ENCODE measurements around the gene JAKMIP1.

JAKMIP1 gene

DNA sequence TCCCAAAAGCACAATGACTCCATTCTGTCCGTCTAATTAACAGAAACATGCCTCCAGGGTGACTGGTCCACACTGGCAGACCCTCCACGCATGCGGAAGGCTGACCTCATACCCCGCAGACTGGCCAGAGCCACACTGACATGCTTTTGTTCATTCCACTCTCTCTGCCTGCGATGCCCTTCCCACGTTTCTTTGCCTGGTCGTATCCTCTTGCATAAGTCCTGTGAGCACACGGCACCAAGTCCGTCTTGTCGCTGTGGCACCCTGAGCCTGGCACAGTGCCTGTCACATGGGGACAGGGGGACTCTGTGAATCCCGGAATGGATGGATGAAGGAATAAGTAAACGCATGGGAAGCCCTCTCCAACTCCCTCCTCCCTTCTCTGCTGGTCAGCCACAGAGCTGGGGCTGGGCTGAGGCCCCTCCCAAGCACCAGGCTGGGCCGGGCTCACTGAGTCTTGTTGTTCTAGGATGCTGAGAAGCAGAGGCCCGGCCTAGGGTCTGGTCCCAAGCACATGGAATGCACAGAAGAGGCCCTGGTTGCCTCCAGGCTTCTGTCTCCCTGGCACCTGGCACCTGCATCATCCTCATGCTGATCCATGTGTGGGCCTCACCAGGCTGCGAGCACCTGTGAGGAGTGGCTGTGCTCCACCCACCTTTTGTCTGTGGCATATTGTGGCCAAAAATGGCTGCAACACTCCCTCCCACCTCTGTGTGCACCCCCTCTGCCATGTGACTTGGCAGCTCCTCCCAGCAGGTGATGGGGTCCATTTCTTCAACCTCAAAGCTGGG lies 143.2 kb downstream of the JAKMIP1 start:
- TF ChIP-seq RAD21 (IDR thresholded peaks at IDR 0.05; ENCODE audit: low read depth) (no peak), CREB1 (IDR thresholded peaks at IDR 0.05; ENCODE audit: low read depth) (no peak), TEAD4 (IDR thresholded peaks at IDR 0.05) (no peak), ZBTB7A (IDR thresholded peaks at IDR 0.05; ENCODE audit: low read depth) (no peak)
- TF ChIP-seq, protein P1, sequence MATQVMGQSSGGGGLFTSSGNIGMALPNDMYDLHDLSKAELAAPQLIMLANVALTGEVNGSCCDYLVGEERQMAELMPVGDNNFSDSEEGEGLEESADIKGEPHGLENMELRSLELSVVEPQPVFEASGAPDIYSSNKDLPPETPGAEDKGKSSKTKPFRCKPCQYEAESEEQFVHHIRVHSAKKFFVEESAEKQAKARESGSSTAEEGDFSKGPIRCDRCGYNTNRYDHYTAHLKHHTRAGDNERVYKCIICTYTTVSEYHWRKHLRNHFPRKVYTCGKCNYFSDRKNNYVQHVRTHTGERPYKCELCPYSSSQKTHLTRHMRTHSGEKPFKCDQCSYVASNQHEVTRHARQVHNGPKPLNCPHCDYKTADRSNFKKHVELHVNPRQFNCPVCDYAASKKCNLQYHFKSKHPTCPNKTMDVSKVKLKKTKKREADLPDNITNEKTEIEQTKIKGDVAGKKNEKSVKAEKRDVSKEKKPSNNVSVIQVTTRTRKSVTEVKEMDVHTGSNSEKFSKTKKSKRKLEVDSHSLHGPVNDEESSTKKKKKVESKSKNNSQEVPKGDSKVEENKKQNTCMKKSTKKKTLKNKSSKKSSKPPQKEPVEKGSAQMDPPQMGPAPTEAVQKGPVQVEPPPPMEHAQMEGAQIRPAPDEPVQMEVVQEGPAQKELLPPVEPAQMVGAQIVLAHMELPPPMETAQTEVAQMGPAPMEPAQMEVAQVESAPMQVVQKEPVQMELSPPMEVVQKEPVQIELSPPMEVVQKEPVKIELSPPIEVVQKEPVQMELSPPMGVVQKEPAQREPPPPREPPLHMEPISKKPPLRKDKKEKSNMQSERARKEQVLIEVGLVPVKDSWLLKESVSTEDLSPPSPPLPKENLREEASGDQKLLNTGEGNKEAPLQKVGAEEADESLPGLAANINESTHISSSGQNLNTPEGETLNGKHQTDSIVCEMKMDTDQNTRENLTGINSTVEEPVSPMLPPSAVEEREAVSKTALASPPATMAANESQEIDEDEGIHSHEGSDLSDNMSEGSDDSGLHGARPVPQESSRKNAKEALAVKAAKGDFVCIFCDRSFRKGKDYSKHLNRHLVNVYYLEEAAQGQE (IDR thresholded peaks at IDR 0.05; ENCODE audit: low read depth): no peak

DNA sequence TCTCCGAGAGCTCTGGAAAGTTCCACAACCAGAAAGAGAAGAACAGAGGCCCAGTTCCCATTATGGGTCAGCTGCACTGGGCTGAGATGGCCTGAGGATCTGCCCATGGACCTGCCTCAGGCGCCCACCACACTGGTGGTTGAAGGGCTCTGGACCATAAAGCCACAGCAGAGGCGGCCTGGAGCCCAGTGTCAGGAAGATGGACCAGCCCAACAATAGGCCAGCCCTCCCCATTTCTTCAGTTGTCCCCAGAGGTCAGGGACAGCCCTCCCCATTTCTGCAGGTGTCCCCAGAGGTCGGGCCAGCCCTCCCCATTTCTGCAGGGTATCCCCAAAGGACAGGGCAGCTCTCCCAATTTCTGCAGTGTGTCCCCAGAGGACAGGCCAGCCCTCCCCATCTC lies 144.9 kb downstream of the JAKMIP1 start:
- TF ChIP-seq, protein P2, sequence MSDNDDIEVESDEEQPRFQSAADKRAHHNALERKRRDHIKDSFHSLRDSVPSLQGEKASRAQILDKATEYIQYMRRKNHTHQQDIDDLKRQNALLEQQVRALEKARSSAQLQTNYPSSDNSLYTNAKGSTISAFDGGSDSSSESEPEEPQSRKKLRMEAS (IDR thresholded peaks at IDR 0.05): no peak
- TF ChIP-seq EGR1 (IDR thresholded peaks at IDR 0.05): no peak
- TF ChIP-seq, protein P3, sequence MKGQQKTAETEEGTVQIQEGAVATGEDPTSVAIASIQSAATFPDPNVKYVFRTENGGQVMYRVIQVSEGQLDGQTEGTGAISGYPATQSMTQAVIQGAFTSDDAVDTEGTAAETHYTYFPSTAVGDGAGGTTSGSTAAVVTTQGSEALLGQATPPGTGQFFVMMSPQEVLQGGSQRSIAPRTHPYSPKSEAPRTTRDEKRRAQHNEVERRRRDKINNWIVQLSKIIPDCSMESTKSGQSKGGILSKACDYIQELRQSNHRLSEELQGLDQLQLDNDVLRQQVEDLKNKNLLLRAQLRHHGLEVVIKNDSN (IDR thresholded peaks at IDR 0.05): no peak
- no peak for TF ChIP-seq RAD21 (IDR thresholded peaks at IDR 0.05; ENCODE audit: low read depth)
- no peak for TF ChIP-seq TEAD4 (IDR thresholded peaks at IDR 0.05)
- TF ChIP-seq YY1 (IDR thresholded peaks at IDR 0.05; ENCODE audit: low read depth): no peak
- no peak for TF ChIP-seq CREB1 (IDR thresholded peaks at IDR 0.05; ENCODE audit: low read depth)
- TF ChIP-seq CEBPB (IDR thresholded peaks at IDR 0.05): no peak
- no peak for TF ChIP-seq TAF1 (IDR thresholded peaks at IDR 0.05; ENCODE audit: low read depth)
- no peak for TF ChIP-seq NFIC (IDR thresholded peaks at IDR 0.05)

DNA sequence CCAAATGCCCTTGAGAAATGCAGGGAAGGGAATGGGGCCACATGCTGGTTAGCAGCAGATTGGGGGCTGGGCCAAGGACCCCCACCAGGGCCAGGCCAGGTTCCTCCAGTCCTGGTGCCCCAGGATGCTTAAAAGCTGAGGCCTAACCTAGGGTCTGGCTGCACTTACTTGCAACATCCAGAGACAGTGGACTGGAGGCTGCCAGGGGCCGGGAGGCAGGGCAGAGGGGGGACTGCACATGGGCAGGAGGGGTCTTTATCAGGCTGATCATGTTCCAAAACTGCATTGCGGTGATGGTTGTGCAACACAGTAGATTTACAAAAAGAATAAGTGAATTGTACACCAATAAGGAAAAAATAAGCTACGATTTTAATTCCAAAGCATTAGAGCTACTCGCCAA lies 145.3 kb downstream of the JAKMIP1 start:
- TF ChIP-seq, protein P3 (IDR thresholded peaks at IDR 0.05): no peak
- TF ChIP-seq, protein P2 (IDR thresholded peaks at IDR 0.05): no peak
- TF ChIP-seq, protein P1 (IDR thresholded peaks at IDR 0.05; ENCODE audit: low read depth): no peak
- TF ChIP-seq TEAD4 (IDR thresholded peaks at IDR 0.05) (no peak), FOXM1 (IDR thresholded peaks at IDR 0.05; ENCODE audit: borderline replicate concordance, low read depth) (no peak), CEBPB (IDR thresholded peaks at IDR 0.05) (no peak), TCF12 (IDR thresholded peaks at IDR 0.05; ENCODE audit: low read depth) (no peak), EGR1 (IDR thresholded peaks at IDR 0.05) (no peak), ZBTB7A (IDR thresholded peaks at IDR 0.05; ENCODE audit: low read depth) (no peak), EP300 (IDR thresholded peaks at IDR 0.05; ENCODE audit: borderline replicate concordance) (no peak), CREB1 (IDR thresholded peaks at IDR 0.05; ENCODE audit: low read depth) (no peak), RAD21 (IDR thresholded peaks at IDR 0.05; ENCODE audit: low read depth) (no peak)

DNA sequence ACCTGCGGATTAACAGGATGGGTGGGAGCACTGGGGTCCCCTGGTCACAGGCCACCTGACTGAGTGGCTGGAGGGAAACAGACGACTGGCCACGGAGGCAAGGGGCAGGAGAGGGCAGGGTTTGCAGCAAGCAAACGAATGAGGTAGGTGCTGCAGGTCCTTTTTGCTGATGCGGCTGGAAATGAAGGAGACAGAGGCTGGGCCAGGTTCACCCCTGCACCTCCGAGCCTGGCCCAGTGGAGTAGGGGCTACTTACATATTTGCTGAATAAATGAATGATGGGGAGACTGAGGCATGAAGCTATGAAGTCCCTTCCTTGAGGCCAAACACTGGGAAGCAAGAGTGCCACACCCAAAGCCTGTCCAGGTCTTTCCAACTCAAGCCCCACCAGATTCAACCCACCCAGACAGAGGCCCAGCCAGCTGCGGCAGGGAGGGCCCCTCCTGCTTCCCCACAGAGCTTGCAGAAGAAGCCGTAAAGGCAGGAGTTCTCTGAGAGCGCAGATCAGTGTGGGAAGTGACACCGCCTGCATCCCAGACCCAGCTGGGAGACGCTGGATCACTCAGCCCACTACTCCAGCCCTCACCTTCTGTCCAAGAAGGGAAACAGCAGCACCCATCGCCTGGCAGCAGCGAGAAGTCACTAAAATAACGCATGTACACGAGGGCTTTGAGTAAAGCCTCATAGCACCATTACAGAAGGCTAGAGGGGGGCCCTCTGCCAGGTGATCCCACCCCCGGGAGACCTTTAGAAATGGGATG lies 146.0 kb downstream of the JAKMIP1 start:
- no peak for TF ChIP-seq EGR1 (IDR thresholded peaks at IDR 0.05)
- TF ChIP-seq, protein P1 (IDR thresholded peaks at IDR 0.05; ENCODE audit: low read depth): no peak
- no peak for TF ChIP-seq TEAD4 (IDR thresholded peaks at IDR 0.05)
- no peak for TF ChIP-seq ZBTB7A (IDR thresholded peaks at IDR 0.05; ENCODE audit: low read depth)
- TF ChIP-seq, protein P2 (IDR thresholded peaks at IDR 0.05): no peak
- TF ChIP-seq YY1 (IDR thresholded peaks at IDR 0.05; ENCODE audit: low read depth): no peak
- no peak for TF ChIP-seq CEBPB (IDR thresholded peaks at IDR 0.05)
- no peak for TF ChIP-seq RAD21 (IDR thresholded peaks at IDR 0.05; ENCODE audit: low read depth)
- TF ChIP-seq CREB1 (IDR thresholded peaks at IDR 0.05; ENCODE audit: low read depth): no peak
- TF ChIP-seq NFIC (IDR thresholded peaks at IDR 0.05): no peak
- TF ChIP-seq EP300 (IDR thresholded peaks at IDR 0.05; ENCODE audit: borderline replicate concordance): no peak
- no peak for TF ChIP-seq TCF12 (IDR thresholded peaks at IDR 0.05; ENCODE audit: low read depth)
- TF ChIP-seq, protein P3 (IDR thresholded peaks at IDR 0.05): no peak
- no peak for TF ChIP-seq TAF1 (IDR thresholded peaks at IDR 0.05; ENCODE audit: low read depth)
- no peak for TF ChIP-seq FOXM1 (IDR thresholded peaks at IDR 0.05; ENCODE audit: borderline replicate concordance, low read depth)
